A549 (cell line): ENCODE results near the gene KSR2. TPM values are rescaled to one million over a fixed set of nuclear protein-coding genes. Genes with fewer than 3 reads are reported as not detected.

Source experiments
- ATAC-seq, 2 experiments: fragments of 200-7000 bp in 1 of 2; fragments of >200 bp in 1 of 2; cut with Nextera tagmentation in 1 of 2; cut with Tn5 transposase in 1 of 2; 3 replicates each; pipeline versions ENCODE4 v1.8.0 to v1.9.1; 2018 to 2020; ENCODE audit warnings: mild to moderate bottlenecking in 1 of 2, moderate library complexity in 1 of 2
- CTCF ChIA-PET: fragments of 300-600 bp; sonication (Branson Sonifier 250); formaldehyde crosslinking; extraction: SDS; loops from one replicate; lab custom pipeline; 2021; ENCODE audit warnings: antibody characterized with exemption, inconsistent platforms; lab: Yijun Ruan, JAX
- POLR2A ChIA-PET: fragments of 350-600 bp; formaldehyde crosslinking; extraction: SDS; loops from one replicate; lab custom pipeline; 2021; ENCODE audit warnings: antibody characterized with exemption, inconsistent platforms; lab: Yijun Ruan, JAX
- DNase-seq, 2 experiments: peaks; one replicate each; pipeline versions ENCODE4 v3.0.0 to v3.0.0-alpha.2; 2011 to 2016; ENCODE audit warnings: low read depth in 1 of 2, low spot score in 1 of 2
- FAIRE-seq: peaks from 2 replicates; lab custom pipeline; 2011; peaks lifted over from hg19 to GRCh38; lab: Jason Lieb, UNC
- H3K27ac ChIP-seq, 2 experiments: fragments of >200 bp; sonication (Bioruptor Twin); formaldehyde crosslinking; 3 replicates each; pipeline ENCODE4 v1.5.1; 2016 to 2017
- H3K4me1 ChIP-seq: fragments of >200 bp; sonication (Bioruptor Twin); formaldehyde crosslinking; 3 replicates; pipeline ENCODE4 v1.6.1; 2016
- H3K4me2 ChIP-seq: fragments of >200 bp; sonication (Bioruptor Twin); formaldehyde crosslinking; 3 replicates; pipeline ENCODE4 v1.6.1; 2016
- H3K4me3 ChIP-seq: fragments of >200 bp; sonication (Bioruptor Twin); formaldehyde crosslinking; 3 replicates; pipeline ENCODE4 v1.5.1; 2016
- H3K9me3 ChIP-seq: fragments of >200 bp; sonication (Bioruptor Twin); formaldehyde crosslinking; 3 replicates; pipeline ENCODE4 v1.6.1; 2016
- BHLHE40 ChIP-seq: IDR thresholded peaks from 2 replicates; pipeline ENCODE4 v1.6.1; 2012; ENCODE audit warnings: low read depth, low read length, inconsistent platforms
- CBX2 ChIP-seq: fragments of 200-600 bp; sonication (generic); IDR thresholded peaks from 2 replicates; pipeline ENCODE4 v1.6.1; 2016; ENCODE audit warnings: low read depth, mild to moderate bottlenecking, borderline replicate concordance
- CBX8 ChIP-seq: fragments of 200-600 bp; sonication (generic); IDR thresholded peaks from 2 replicates; pipeline ENCODE4 v1.6.1; 2016
- CEBPB ChIP-seq, 2 experiments: fragments of >200 bp in 1 of 2; sonication (Bioruptor Twin) in 1 of 2; formaldehyde crosslinking in 1 of 2; IDR thresholded peaks; 2 replicates each; pipeline ENCODE4 v1.6.1; 2012 to 2016
- CHD4 ChIP-seq: fragments of 200-600 bp; sonication (generic); IDR thresholded peaks from 2 replicates; pipeline ENCODE4 v1.6.1; 2016; ENCODE audit warnings: antibody characterized with exemption, mild to moderate bottlenecking, borderline replicate concordance
- EP300 ChIP-seq, 2 experiments: fragments of >200 bp; sonication (Bioruptor Twin); formaldehyde crosslinking; IDR thresholded peaks; 2 replicates in 1 of 2; 3 replicates in 1 of 2; pipeline ENCODE4 v1.6.1; 2016 to 2017
- ESRRA ChIP-seq: fragments of 150-350 bp; IDR thresholded peaks from 2 replicates; pipeline ENCODE4 v1.6.1; 2014; ENCODE audit warnings: mild to moderate bottlenecking, low read length, borderline replicate concordance
- FOSB ChIP-seq: fragments of 250-450 bp; sonication (Bioruptor Pico); IDR thresholded peaks from 2 replicates; pipeline ENCODE4 v1.5.0; 2020; ENCODE audit warnings: mild to moderate bottlenecking, moderate library complexity
- FOSL2 ChIP-seq, 2 experiments: fragments of 450-650 bp in 1 of 2; fragments of >200 bp in 1 of 2; sonication (Bioruptor Twin) in 1 of 2; formaldehyde crosslinking; IDR thresholded peaks; 2 replicates each; pipeline versions ENCODE4 v1.5.0 to v1.6.1; 2016 to 2020; ENCODE audit warnings: mild to moderate bottlenecking in 1 of 2, moderate library complexity in 1 of 2
- GATA3 ChIP-seq: IDR thresholded peaks from 2 replicates; pipeline ENCODE4 v1.6.1; 2012; ENCODE audit warnings: borderline replicate concordance
- JUN ChIP-seq, 2 experiments: fragments of >200 bp; sonication (Bioruptor Twin); formaldehyde crosslinking; IDR thresholded peaks; 2 replicates in 1 of 2; 3 replicates in 1 of 2; pipeline ENCODE4 v1.6.1; 2016 to 2017
- JUNB ChIP-seq: fragments of >200 bp; sonication (Bioruptor Twin); formaldehyde crosslinking; IDR thresholded peaks from 2 replicates; pipeline ENCODE4 v1.6.1; 2016
- KDM1A ChIP-seq: fragments of 200-600 bp; sonication (generic); IDR thresholded peaks from 2 replicates; pipeline ENCODE4 v1.6.1; 2016; ENCODE audit warnings: low read depth, mild to moderate bottlenecking
- MAFK ChIP-seq: fragments of 450-650 bp; IDR thresholded peaks from 2 replicates; pipeline ENCODE4 v1.6.1; 2014; ENCODE audit not compliant: partially characterized antibody
- MYC ChIP-seq: IDR thresholded peaks from 2 replicates; pipeline ENCODE4 v1.6.1; 2012; ENCODE audit warnings: mild to moderate bottlenecking, inconsistent platforms, low read length, improper control_type of control experiment, borderline replicate concordance
- NPAS2 ChIP-seq: fragments of 250-450 bp; sonication (Bioruptor Pico); IDR thresholded peaks from 2 replicates; pipeline ENCODE4 v1.8.0; 2022; ENCODE audit warnings: mild to moderate bottlenecking, moderate library complexity, borderline replicate concordance
- POLR2A ChIP-seq: IDR thresholded peaks from 2 replicates; pipeline ENCODE4 v1.6.1; 2012; ENCODE audit warnings: mild to moderate bottlenecking, low read length
- POLR2AphosphoS2 ChIP-seq: conservative IDR thresholded peaks from 2 replicates; pipeline ENCODE4 v1.6.1; 2012; ENCODE audit warnings: low read length, improper control_type of control experiment, inconsistent platforms
- RAD21 ChIP-seq, 2 experiments: fragments of >200 bp in 1 of 2; sonication (Bioruptor Twin) in 1 of 2; formaldehyde crosslinking in 1 of 2; IDR thresholded peaks in 1 of 2; conservative IDR thresholded peaks in 1 of 2; 2 replicates in 1 of 2; 3 replicates in 1 of 2; pipeline ENCODE4 v1.6.1; 2012 to 2018; ENCODE audit warnings: inconsistent platforms in 1 of 2
- SMC3 ChIP-seq: fragments of >200 bp; sonication (Bioruptor Twin); formaldehyde crosslinking; IDR thresholded peaks from 3 replicates; pipeline ENCODE4 v1.6.1; 2018; ENCODE audit warnings: inconsistent platforms
- TFCP2L1 ChIP-seq: fragments of 250-450 bp; sonication (Bioruptor Pico); IDR thresholded peaks from 2 replicates; pipeline ENCODE4 v1.5.0; 2021; ENCODE audit warnings: mild to moderate bottlenecking
- ZFP36 ChIP-seq: fragments of 450-650 bp; IDR thresholded peaks from 2 replicates; pipeline ENCODE4 v1.6.1; 2014; ENCODE audit warnings: borderline replicate concordance; ENCODE audit not compliant: partially characterized antibody
- WGBS: methylation state at CpG from one replicate; pipeline ENCODE4 v1.1.6; 2017; ENCODE audit errors: missing lambda C conversion rate; 5-methylcytosine and 5-hydroxymethylcytosine counted together
- polyA plus RNA-seq, 4 experiments: library from polyadenylated mRNA; depleted of rRNA in 3 of 4; stranded (reverse); fragments of >200 nt; fragmentation: RNase III in 1 of 4; extraction: RNeasy Plus Mini Kit Qiagen cat#74134 plus additional on column Dnase treatment in 1 of 4; gene quantifications; 2 replicates in 3 of 4; 3 replicates in 1 of 4; pipeline ENCODE4 v1.2.3, GENCODE V29; 2011 to 2017
- TF ChIP-seq, protein P1 (sequence below): fragments of >200 bp; sonication (Bioruptor Twin); formaldehyde crosslinking; IDR thresholded peaks from 3 replicates; pipeline ENCODE4 v1.6.1; 2016
- TF ChIP-seq, protein P2 (sequence below): IDR thresholded peaks from 2 replicates; pipeline ENCODE4 v1.6.1; 2012
- TF ChIP-seq, protein P3 (sequence below): IDR thresholded peaks from 2 replicates; pipeline ENCODE4 v1.6.1; 2012
- TF ChIP-seq, protein P4 (sequence below): IDR thresholded peaks from 2 replicates; pipeline ENCODE4 v1.6.1; 2012; ENCODE audit warnings: low read depth, borderline replicate concordance

The KSR2 gene
- polyA plus RNA-seq, 2 of the 4 experiments (the other 2 are of a cell fraction): 0.37 to 1.2 TPM

- ATAC-seq: peak; percentile 72 to 81
- Histone ChIP-seq H3K4me2 (peak overlapping the region; percentile 95), H3K4me1 (peaks cover 60% of the 10 kb centered on the region), H3K27ac (peak overlapping the region; percentile 94 to 96), H3K9me3 (no peaks in the 10 kb centered on the region), H3K4me3 (peak overlapping the region; percentile 33)
- FAIRE-seq: peak; percentile 86
- ChIA-PET CTCF (interaction anchor here (0.6 to 4.6 kb wide), 10 partner anchors 9 to 540 kb away, joined by 3 to 17 read pairs (median 4); no protein-coding TSS in a partner anchor), POLR2A (interaction anchor here (1.0 kb wide), 1 partner anchor 10 kb away, joined by 4 read pairs; no protein-coding TSS in a partner anchor)
- DNase-seq: peak; percentile 88 to 90
- 2% methylated on average over 8 of the region's 8 CpGs for WGBS
- TF ChIP-seq FOSL2 (IDR thresholded peaks at IDR 0.05): peak; percentile 96
- TF ChIP-seq FOSL2 (CRISPR knock-in tag; IDR thresholded peaks at IDR 0.05): peak; percentile 91
- no peak for TF ChIP-seq POLR2AphosphoS2
- TF ChIP-seq EP300 (IDR thresholded peaks at IDR 0.05): peak; percentile 91 to 94
- TF ChIP-seq CBX8: no peak
- 0 out of 2 replicates have a peak, but pooled peaks have one; percentile 35 for TF ChIP-seq MYC
- peak; percentile 82 to 91 for TF ChIP-seq CEBPB (IDR thresholded peaks at IDR 0.05)
- peak; percentile 94 for TF ChIP-seq JUN (IDR thresholded peaks at IDR 0.05)
- TF ChIP-seq, protein P1, sequence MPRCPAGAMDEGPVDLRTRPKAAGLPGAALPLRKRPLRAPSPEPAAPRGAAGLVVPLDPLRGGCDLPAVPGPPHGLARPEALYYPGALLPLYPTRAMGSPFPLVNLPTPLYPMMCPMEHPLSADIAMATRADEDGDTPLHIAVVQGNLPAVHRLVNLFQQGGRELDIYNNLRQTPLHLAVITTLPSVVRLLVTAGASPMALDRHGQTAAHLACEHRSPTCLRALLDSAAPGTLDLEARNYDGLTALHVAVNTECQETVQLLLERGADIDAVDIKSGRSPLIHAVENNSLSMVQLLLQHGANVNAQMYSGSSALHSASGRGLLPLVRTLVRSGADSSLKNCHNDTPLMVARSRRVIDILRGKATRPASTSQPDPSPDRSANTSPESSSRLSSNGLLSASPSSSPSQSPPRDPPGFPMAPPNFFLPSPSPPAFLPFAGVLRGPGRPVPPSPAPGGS: peak; percentile 79; the same call in 1 of the 3 replicates
- TF ChIP-seq, protein P2, sequence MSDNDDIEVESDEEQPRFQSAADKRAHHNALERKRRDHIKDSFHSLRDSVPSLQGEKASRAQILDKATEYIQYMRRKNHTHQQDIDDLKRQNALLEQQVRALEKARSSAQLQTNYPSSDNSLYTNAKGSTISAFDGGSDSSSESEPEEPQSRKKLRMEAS: peak; percentile 89
- peak; percentile 43 for TF ChIP-seq SMC3
- peak in 1 of 2 experiments; percentile 57; a peak in 3 of 5 replicates for TF ChIP-seq RAD21 (conservative IDR thresholded peaks at IDR 0.05 in 1 of 2, IDR thresholded peaks at IDR 0.05 in 1 of 2)
- no peak for TF ChIP-seq MAFK
- peak; percentile 99 for TF ChIP-seq JUNB
- peak; percentile 97 for TF ChIP-seq GATA3
- TF ChIP-seq, protein P3, sequence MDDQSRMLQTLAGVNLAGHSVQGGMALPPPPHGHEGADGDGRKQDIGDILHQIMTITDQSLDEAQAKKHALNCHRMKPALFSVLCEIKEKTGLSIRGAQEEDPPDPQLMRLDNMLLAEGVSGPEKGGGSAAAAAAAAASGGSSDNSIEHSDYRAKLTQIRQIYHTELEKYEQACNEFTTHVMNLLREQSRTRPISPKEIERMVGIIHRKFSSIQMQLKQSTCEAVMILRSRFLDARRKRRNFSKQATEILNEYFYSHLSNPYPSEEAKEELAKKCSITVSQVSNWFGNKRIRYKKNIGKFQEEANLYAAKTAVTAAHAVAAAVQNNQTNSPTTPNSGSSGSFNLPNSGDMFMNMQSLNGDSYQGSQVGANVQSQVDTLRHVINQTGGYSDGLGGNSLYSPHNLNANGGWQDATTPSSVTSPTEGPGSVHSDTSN: peak; percentile 54; the same call in 1 of the 2 replicates
- peak; percentile 79 for TF ChIP-seq ESRRA
Observed at GRCh38 chr12:117686911-117687377, 281.8 kb downstream of the KSR2 start.

GRCh38 chr12:117686210-117686609 lies 282.6 kb downstream of the KSR2 start:
- no peaks in the 10 kb centered on the region for H3K9me3 ChIP-seq
- H3K4me2 ChIP-seq: peak overlapping the region; percentile 95
- ChIA-PET CTCF (interaction anchor here (0.6 to 4.6 kb wide), 11 partner anchors 9 to 319 kb away, joined by 3 to 17 read pairs (median 4); no protein-coding TSS in a partner anchor), POLR2A (interaction anchor here (1.0 to 1.1 kb wide), 3 partner anchors 11 to 310 kb away, joined by 3 to 4 read pairs (median 3); no protein-coding TSS in a partner anchor)
- TF ChIP-seq, protein P2: no peak
- no peak for TF ChIP-seq BHLHE40
- no peak for TF ChIP-seq POLR2A
- TF ChIP-seq ZFP36: peak; percentile 66
- TF ChIP-seq FOSB (CRISPR knock-in tag): no peak
- TF ChIP-seq FOSL2 (IDR thresholded peaks at IDR 0.05): no peak
- no peak for TF ChIP-seq FOSL2 (CRISPR knock-in tag; IDR thresholded peaks at IDR 0.05)
- TF ChIP-seq TFCP2L1 (CRISPR knock-in tag): no peak
- peak; percentile 85; the same call in 1 of the 2 replicates for TF ChIP-seq KDM1A
- no peak for TF ChIP-seq ESRRA
- TF ChIP-seq CHD4: peak; percentile 75; the same call in 1 of the 2 replicates
- TF ChIP-seq, protein P4, sequence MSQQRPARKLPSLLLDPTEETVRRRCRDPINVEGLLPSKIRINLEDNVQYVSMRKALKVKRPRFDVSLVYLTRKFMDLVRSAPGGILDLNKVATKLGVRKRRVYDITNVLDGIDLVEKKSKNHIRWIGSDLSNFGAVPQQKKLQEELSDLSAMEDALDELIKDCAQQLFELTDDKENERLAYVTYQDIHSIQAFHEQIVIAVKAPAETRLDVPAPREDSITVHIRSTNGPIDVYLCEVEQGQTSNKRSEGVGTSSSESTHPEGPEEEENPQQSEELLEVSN: no peak
- no peak for TF ChIP-seq NPAS2 (CRISPR knock-in tag)
- TF ChIP-seq CBX2: no peak
- ATAC-seq (no peak), FAIRE-seq (no peak), DNase-seq (no peak)
- H3K4me3 ChIP-seq: peak overlapping the region; percentile 33
- H3K4me1 ChIP-seq: peaks cover 60% of the 10 kb centered on the region
- 100% methylated on average over 1 of the region's 1 CpG for WGBS
- H3K27ac ChIP-seq: peak overlapping the region; percentile 94 to 96
